Measurements from ENCODE around the gene RTBDN.

The RTBDN gene

GRCh38 chr19:12834566-12834943, at the start of gene RTBDN:
RTBDN (minus strand) TSS chr19:12834579; CDS start chr19:12829979, 4,600 bp downstream.
- no peak for DNase-seq (ENCODE audit: low spot score)

- DNase-seq (ENCODE audit: low spot score), result no peak
Observed at GRCh38 chr19:12882589-12882988, 48.2 kb upstream of the RTBDN start.

- peak; percentile 91 for DNase-seq (ENCODE audit: low spot score)
Observed at GRCh38 chr19:12881172-12881808, 46.9 kb upstream of the RTBDN start, which contains the start of gene DNASE2. DNASE2 (minus strand) TSS chr19:12881449; CDS start chr19:12881375, 74 bp downstream.

- no peak for DNase-seq (ENCODE audit: low spot score)
Observed at GRCh38 chr19:12880551-12881171, 46.3 kb upstream of the RTBDN start.

- no peak for DNase-seq (ENCODE audit: low spot score)
Observed at GRCh38 chr19:12875086-12875485, 40.7 kb upstream of the RTBDN start.

- no peak for DNase-seq (ENCODE audit: low spot score)
Observed at GRCh38 chr19:12873891-12874745, 39.7 kb upstream of the RTBDN start.

- no peak for DNase-seq (ENCODE audit: low spot score)
Observed at GRCh38 chr19:12872941-12873890, 38.8 kb upstream of the RTBDN start.

GRCh38 chr19:12872255-12872654, 37.9 kb upstream of the RTBDN start:
- no peak for DNase-seq (ENCODE audit: low spot score)

- DNase-seq (ENCODE audit: low spot score), result no peak
Observed at GRCh38 chr19:12871681-12872080, 37.3 kb upstream of the RTBDN start.

- DNase-seq (ENCODE audit: low spot score), result no peak
Observed at GRCh38 chr19:12868540-12869112, 34.2 kb upstream of the RTBDN start.

GRCh38 chr19:12867120-12868099, 33.0 kb upstream of the RTBDN start:
- DNase-seq (ENCODE audit: low spot score), result peak; percentile 92

GRCh38 chr19:12866416-12867119, 32.2 kb upstream of the RTBDN start:
- DNase-seq (ENCODE audit: low spot score), result no peak

GRCh38 chr19:12865746-12866415, 31.5 kb upstream of the RTBDN start:
- no peak for DNase-seq (ENCODE audit: low spot score)

- DNase-seq (ENCODE audit: low spot score), result no peak
Observed at GRCh38 chr19:12864721-12865715, 30.6 kb upstream of the RTBDN start.

- no peak for DNase-seq (ENCODE audit: low spot score)
Observed at GRCh38 chr19:12864143-12864542, 29.8 kb upstream of the RTBDN start.

GRCh38 chr19:12859546-12859945, 25.2 kb upstream of the RTBDN start:
- DNase-seq (ENCODE audit: low spot score), result no peak

- no peak for DNase-seq (ENCODE audit: low spot score)
Observed at GRCh38 chr19:12858041-12858928, 23.9 kb upstream of the RTBDN start.

Data from ecto neural progenitor cell (in vitro differentiated cells).